GM23338 (cell line): Measurements from ENCODE around the gene MIER1.

Source experiments
- CTCF ChIP-seq, 2 experiments: fragments of 200-600 bp in 1 of 2; sonication (generic) in 1 of 2; conservative IDR thresholded peaks; 2 replicates each; pipeline versions ENCODE4 v1.5.1 to v1.6.1; 2016 to 2017; ENCODE audit warnings: antibody characterized with exemption in 2 of 2, low read depth in 2 of 2, mild to moderate bottlenecking in 2 of 2, moderate library complexity in 1 of 2
- EZH2 ChIP-seq: fragments of 200-600 bp; sonication (generic); IDR thresholded peaks from one replicate; pipeline ENCODE4 v1.8.0; 2017; ENCODE audit warnings: antibody characterized with exemption, mild to moderate bottlenecking, low read depth; ENCODE audit not compliant: unreplicated experiment
- POLR2AphosphoS5 ChIP-seq: IDR thresholded peaks from 2 replicates; pipeline ENCODE4 v1.6.1; 2016; ENCODE audit warnings: antibody characterized with exemption, low read depth

GRCh38 chr1:66919063-66919462 is 5.7 kb upstream of the MIER1 start:
- no peak for TF ChIP-seq CTCF (conservative IDR thresholded peaks at IDR 0.05; ENCODE audit: low read depth in 2 of 2)
- no peak for TF ChIP-seq POLR2AphosphoS5
- no peak for TF ChIP-seq EZH2
